ENCODE results near the gene SIRT6. TPM values are rescaled to one million over a fixed set of nuclear protein-coding genes. Genes with fewer than 3 reads are reported as not detected.
A peak's percentile ranks its signal among the peaks of the same experiment; 100 is the strongest.
"Not testable (repeated sequence)": the region's sequence is repeated elsewhere in the genome, so short reads cannot be mapped to it uniquely, and the experiment has no call there.

Gene SIRT6
- total RNA-seq, 4 donors from 2014 or later: 15.0 to 29.6 (median 21.0) TPM

DNA sequence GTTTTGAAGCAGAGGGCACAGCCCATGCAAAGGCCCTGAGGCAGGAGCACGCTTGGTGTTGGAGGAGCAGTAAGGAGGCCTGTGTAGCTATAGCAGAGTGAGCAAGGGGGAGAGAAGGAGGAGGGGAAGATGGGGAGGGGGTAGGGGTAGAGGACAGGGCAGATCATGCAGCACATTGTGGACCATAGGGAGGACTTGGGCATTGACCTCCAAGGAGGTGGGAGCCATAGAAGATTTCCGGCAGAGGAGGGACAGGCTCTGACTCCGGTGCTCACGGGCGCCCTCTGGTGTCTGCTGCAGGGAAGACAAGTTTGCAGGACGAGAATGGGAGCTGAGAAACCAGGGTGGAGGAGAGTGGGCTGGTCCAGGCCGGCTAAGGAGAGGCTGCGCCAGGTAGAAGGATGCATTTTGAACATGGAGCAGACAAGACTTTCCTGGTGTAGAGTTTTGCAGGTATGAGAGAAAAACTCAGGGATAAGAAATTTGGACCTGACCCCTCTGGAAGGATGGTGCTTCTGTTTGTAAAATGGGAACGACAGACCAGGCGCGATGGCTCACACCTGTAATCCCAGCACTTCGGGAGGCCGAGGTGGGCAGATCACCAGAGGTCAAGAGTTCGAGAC is 42.6 kb downstream of the SIRT6 start:
- DNase-seq (ENCODE audit: low spot score): peak; percentile 93
- TF ChIP-seq, protein P1, sequence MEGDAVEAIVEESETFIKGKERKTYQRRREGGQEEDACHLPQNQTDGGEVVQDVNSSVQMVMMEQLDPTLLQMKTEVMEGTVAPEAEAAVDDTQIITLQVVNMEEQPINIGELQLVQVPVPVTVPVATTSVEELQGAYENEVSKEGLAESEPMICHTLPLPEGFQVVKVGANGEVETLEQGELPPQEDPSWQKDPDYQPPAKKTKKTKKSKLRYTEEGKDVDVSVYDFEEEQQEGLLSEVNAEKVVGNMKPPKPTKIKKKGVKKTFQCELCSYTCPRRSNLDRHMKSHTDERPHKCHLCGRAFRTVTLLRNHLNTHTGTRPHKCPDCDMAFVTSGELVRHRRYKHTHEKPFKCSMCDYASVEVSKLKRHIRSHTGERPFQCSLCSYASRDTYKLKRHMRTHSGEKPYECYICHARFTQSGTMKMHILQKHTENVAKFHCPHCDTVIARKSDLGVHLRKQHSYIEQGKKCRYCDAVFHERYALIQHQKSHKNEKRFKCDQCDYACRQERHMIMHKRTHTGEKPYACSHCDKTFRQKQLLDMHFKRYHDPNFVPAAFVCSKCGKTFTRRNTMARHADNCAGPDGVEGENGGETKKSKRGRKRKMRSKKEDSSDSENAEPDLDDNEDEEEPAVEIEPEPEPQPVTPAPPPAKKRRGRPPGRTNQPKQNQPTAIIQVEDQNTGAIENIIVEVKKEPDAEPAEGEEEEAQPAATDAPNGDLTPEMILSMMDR (IDR thresholded peaks at IDR 0.05): peak in 2 of 3 donors; percentile 9 to 30
- ATAC-seq (ENCODE audit: low FRiP score): peak; percentile 68

DNA sequence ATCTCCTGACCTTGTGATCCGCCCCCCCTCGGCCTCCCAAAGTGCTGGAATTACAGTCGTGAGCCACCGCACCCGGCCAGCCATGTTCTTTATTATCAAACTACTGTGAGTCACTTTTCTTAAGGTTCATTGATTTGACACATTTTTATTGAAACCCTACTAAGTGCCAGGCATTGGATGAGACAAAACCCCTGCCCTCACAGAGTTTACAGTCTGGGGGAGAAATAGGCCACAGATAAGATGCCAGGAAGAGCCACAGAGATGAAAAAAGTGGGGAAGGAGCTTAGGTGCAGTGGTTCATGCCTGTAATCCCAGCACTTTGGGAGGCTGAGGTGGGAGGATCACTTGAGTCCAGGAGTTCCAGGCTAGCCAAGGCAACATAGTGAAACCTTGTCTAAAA is 43.9 kb downstream of the SIRT6 start:
- TF ChIP-seq, protein P1 (IDR thresholded peaks at IDR 0.05): no peak
- DNase-seq (ENCODE audit: low spot score) (no peak), ATAC-seq (ENCODE audit: low FRiP score) (no peak)

DNA sequence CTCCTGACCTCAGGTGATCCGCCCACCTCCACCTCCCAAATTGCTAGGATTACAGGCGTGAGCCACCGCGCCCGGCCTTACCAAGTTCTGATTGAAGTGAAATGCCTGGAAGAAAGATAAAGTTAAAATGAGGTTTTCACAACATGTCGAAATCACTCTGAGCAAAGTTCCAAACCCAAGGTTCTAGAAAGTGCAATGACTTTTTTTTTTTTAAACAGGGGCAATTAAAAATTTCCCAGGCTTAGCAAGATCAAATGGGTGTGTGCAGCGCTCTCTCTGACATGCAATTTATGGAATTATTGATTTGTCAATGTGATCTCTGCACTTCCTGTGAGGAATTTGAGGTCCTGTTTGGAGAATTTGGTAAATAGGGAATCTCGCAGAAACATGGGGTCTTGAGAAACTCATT is 45.7 kb downstream of the SIRT6 start:
- DNase-seq (ENCODE audit: low spot score) (no peak), ATAC-seq (ENCODE audit: low FRiP score) (no peak)
- TF ChIP-seq, protein P1 (IDR thresholded peaks at IDR 0.05): no peak

DNA sequence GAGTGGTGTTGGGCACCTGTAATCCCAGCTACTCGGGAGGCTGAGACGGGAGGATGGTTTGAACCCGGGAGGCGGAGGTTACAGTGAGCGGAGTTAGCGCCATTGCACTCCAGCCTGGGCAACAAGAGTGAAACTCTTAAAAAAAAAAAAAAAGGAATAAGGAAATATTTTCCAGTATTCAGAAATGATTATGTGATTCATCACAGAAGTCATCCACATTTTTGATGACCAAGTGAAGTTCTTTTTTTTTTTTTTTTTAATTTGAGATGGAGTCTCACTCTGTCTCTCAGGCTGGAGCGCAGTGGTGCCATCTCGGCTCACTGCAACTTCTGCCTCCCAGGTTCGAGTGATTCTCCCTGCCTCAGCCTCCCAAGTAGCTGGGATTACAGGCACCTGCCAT is 47.0 kb downstream of the SIRT6 start:
- ATAC-seq (ENCODE audit: low FRiP score); DNase-seq (ENCODE audit: low spot score): not testable (repeated sequence)

DNA sequence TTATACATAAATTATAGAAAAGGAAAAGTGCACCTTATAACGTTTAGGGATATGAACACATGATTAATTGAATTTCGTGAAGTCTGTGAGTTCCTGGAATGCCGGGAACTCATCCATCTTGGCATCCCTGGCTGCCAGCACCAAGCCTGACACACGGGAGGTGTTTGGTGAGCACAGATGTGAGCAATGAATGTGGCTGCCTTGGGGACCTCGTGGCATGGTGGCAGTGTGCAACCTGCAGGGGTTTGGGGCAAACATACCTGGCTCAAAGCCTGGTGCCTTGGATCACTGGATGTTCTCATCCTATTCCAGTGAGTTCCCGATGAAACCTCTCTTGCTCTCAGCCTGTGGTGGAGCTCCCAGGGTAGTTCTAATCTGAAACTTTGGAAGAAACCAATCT is 48.0 kb downstream of the SIRT6 start:
- ATAC-seq (ENCODE audit: low FRiP score): peak; percentile 37
- TF ChIP-seq, protein P1 (IDR thresholded peaks at IDR 0.05): no peak

DNA sequence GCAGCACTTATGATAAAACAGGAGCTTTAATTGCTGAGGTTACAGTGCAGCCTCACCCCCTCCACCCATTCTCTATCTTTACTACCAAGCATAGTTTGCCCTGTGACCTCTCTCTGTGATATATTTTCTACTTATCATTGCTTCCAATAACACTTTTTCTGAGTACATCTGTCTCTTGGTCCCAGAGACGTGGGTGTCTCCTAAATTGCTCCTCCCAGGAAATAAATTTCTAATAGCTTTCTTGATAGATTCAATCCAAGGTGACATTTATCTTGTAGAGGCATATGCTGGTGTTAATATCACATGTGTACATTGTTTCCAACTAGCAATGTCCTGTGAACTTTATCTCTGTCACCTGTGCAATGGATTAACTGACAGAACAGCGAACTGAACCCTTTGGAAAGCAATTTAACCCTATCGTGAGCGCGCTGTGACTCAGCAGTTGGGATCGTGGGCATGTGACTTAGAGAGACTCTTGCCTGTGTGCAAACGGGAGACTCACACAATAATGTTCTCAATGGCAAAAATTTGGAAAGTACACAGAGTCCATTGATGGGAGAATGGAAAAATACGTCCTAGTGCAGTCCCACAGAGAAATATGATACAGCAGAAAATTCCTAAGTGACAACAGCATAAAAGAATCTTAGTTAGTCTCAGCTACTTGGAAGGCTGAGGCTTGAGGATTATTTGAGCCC is 51.5 kb downstream of the SIRT6 start:
- TF ChIP-seq, protein P1 (IDR thresholded peaks at IDR 0.05): no peak
- ATAC-seq (ENCODE audit: low FRiP score) (no peak), DNase-seq (ENCODE audit: low spot score) (no peak)

More for the DNA sequence above, 48.0 kb downstream of the SIRT6 start:
- DNase-seq (ENCODE audit: low spot score): no peak

DNA sequence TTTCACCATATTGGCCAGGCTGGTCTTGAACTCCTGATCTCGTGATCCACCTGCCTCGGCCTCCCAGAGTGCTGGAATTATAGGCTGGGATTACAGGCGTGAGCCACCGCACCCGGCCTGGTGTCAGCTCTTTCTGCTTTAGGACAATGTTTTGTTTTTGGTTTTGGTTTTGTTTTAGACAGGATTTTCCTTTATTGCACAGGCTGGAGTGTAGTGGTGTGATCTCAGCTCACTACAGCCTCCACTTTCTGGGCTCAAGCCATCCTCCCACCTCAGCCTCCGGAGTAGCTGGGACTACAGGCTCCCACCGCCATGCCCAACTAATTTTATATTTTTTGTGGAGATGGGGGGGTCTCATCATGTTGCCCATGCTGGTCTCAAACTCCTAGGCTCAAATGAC is 53.3 kb downstream of the SIRT6 start:
- not testable (repeated sequence) for ATAC-seq (ENCODE audit: low FRiP score); DNase-seq (ENCODE audit: low spot score)

DNA sequence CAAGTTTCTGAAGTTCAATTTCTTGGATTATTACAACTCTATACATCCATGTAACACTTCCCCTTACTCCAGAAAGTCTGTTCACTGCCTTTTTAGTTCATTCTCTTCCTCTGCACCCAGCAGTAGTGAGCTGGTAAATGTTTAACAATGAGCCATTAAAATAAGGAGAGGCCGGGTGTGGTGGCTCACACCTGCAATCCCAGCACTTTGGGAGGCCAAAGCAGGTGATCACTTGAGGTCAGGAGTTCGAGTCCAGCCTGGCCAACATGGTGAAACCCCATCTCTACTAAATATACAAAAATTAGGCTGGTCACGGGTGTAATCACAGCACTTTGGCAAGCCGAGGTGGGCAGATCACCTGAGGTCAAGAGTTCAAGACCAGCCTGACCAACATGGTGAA is 55.0 kb downstream of the SIRT6 start:
- not testable (repeated sequence) for ATAC-seq (ENCODE audit: low FRiP score); DNase-seq (ENCODE audit: low spot score)
